Activated CD4-positive, alpha-beta T cell treated with anti-CD3 and anti-CD28 coated beads, Interleukin-2, amount 50 U/mL, for 16 hours (primary cell): ENCODE measurements around the gene ARPP21.

ENCODE experiments used
- DNase-seq: peaks from one replicate; pipeline ENCODE4 v3.0.0-alpha.2; 2020

The ARPP21 gene

DNA sequence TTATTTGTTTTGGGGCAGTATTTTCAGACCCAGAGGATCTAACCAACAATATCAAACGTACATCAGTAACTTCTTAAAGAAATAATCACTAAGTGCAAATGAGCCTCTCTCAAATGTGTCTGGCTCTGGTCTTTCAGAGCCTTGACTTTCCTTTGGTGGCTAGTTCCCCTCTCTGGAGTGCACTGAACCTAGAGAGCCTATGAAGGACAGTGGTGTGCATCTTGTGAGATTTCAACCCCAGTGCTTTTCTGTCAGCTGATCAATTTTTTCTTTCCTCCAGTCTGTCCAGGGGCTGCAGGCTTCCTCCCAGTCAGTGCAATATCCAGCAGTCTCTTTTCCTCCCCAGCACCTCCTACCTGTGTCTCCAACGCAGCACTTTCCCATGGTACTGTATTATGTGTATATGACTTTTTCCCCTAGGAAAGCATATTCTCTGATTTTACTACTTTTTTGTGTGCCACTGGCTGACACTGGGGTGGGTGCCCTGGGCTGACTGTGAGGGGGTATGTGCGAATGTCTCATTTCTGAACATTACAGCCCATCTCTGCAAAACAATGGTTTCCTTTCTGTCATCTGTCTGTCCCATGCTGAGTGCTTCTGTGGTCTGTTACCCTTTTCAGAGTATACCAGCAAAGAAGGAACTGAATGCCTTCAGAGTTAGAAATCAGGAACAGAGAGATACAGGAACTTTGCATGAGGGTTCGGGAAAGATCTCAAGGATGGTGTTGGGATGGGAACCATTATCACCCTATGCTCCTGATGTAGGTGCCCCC is 98.8 kb downstream of the ARPP21 start:
- no peak for DNase-seq

- DNase-seq = no peak
These were observed 100.0 kb downstream of the ARPP21 start for GRCh38 chr3:35739181-35739809.

GRCh38 chr3:35739964-35740527 is 100.7 kb downstream of the ARPP21 start:
- no peak for DNase-seq

- no peak for DNase-seq
These were observed 103.9 kb downstream of the ARPP21 start for GRCh38 chr3:35743218-35743617.

DNA sequence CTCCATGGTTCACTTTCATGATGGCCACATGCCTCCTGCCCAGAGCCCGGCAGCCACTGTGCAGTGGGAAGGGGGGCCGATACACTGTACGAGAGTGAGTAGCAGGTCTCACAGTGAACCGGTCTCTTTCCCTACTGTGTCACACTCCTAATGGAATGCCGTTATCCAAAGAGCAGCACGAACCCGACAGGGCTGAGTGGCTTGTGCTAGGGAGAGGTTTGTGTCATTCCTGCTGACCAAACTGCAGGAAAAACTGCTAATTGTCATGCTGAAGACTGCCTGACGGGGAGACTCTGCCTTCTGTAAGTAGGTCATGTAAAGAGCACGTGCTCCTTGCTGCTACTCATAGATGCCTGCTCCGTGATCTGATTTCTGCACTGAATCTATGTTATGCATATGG is 105.1 kb downstream of the ARPP21 start:
- no peak for DNase-seq

GRCh38 chr3:35745351-35745750 is 106.0 kb downstream of the ARPP21 start:
- no peak for DNase-seq

DNA sequence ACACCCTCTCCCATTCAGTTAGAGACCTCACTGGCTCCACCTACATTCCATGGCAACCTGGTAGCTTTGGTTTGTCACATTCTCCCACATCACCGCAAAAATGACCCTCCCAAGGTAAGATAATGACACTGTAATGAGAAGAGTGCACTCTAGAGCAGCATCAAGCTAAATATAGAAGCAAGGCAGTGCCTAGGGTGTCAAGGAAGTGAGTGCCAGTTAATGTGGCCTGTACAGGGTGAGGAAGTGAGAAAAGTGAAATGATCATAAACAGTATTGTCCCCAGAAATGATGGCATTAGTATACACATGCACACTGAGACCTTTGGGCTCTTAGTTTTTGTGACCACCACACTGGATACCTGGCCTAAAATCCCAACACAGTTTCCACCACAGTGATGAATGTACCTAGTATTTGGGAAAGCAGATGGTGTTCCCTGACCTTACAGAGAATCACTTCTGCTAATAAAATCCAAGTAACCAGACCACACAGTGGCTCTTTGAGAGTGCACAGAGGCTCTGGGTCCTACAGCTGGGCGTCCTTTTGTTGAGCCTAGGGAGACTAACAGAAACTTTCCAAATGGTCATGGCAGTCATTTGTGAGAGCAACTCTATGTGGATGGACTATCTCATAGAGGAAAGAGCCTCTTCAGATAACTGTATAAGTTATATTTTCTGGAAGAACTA is 106.6 kb downstream of the ARPP21 start:
- no peak for DNase-seq

DNA sequence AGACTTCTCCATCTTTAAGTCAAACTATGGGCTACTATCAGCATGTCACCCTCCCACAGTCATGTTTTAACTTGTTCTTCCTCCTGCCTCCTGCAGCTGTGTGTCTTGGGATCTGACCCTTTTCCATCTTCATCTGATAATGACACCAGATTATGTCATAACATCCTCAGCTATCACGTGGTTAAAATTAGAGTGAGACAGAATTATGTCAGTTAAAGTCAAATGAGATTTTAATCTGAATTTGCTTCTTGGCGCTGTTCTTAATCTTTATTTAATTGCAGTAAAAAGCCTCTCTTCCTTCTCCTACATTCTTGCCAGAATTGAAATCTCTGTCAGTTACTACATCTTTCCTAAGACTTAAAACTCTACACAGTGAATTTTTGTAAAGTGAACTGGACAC is 107.2 kb downstream of the ARPP21 start:
- DNase-seq = no peak

DNA sequence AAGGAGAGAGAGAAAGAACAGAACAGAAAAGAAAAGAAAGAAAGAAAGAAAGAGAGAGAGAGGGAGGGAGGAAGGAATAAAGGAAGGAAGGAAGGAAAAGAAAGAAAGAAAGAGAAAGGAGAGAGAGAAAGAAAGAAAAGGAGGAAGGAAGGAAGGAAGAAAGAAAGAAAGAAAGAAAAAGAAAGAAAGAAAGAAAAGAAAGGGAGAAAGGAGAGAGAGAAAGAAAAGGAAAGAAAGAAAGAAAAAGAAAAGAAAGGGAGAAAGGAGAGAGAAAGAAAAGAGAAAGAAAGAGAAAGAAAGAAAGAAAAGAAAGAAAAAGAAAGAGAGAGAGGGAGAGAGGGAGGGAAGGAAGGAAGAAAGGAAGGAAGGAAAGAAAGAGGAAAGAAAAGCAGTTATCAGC is 108.8 kb downstream of the ARPP21 start:
- no peak for DNase-seq

GRCh38 chr3:35751207-35751606 is 111.9 kb downstream of the ARPP21 start:
- DNase-seq = no peak

- no peak for DNase-seq
These were observed 118.8 kb downstream of the ARPP21 start for GRCh38 chr3:35757991-35758757.

DNA sequence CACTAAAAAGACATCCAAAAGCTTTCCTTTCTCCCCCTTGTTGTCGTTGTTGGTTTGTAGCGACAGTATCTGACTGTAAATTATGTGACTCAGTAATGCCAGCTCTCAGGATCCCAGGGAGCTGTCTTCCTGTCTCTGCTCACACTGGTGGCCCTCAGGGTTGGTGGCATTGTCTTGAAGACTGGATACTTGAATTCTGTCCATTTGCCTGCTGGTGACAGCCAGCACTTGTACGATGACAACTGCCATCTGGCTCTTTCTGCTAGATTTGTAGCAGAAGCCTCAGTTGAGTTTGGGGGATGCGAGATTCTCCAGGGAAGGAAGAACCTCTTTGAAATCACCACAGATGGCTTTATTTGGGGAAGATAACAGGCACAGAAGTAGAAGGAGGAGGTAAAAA is 120.8 kb downstream of the ARPP21 start:
- DNase-seq = no peak

- DNase-seq = no peak
These were observed 122.0 kb downstream of the ARPP21 start for GRCh38 chr3:35761311-35761710.

DNA sequence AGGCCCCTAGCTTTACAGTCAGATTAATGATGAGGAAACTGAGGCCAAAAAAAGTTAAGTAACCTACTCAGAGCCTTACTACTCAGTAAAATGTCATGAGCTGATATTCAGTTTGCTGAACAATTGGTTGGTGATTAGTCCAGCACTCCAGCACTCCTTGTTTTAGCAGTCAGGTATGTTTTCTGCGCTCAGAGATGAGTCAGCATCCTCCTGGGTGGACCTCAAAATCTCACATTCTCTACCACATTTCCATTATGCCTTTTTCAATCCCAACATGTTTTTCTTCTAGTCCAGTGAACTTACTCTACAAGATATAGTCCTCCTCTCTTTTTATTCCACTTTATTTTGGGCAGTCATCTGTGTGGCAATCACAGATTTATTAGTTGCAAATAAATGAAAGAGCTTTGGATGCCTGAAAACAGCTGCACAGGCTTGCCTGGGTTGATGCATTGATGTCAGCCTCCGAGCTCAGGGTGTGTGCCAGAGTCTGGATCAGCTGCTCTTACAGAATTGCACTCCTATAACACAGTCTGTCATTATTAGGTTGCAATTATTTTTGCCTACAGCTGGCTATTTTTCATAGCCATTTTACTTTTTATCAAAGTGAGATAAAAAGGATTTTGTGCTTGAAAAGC is 133.2 kb downstream of the ARPP21 start:
- DNase-seq = no peak

DNA sequence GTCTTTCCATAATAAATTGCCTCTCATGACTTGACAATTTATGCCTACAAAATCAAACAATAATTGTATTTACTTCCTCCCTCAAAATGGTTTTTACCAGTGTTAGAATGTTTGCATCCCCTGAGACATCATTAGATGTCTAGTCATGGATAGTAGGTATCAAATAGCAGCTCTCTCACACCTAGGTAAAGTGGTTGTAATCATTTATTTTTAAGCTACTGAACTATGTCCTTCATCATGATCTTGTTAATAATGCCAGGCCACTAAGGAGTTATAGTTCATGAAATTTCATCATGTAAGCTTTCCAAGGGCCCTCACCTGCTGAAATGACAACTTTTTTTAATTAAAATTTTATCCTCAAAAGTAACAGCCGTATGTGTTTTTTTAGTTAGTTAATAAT is 134.1 kb downstream of the ARPP21 start:
- DNase-seq = no peak

GRCh38 chr3:35776346-35776745 is 137.0 kb downstream of the ARPP21 start:
- DNase-seq = no peak

DNA sequence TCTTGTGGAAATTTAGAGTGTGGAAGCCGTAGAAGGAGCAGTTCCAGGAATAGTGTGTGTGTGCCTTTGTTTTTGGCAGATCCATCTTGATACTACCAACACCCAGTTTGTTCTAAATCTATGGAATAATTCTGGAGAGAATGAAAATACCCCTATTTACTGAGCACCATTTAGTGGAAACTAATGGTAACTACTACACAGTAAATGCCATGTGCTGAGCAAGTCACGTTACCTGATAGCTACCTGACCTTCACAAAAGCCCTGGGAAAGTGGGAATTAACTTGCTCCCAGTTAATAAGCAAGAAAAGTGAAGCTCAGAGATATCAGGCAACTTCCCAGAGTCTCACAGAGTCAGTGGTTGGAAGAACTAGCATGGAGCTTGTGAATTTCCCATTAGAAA is 137.7 kb downstream of the ARPP21 start:
- DNase-seq = no peak

- DNase-seq = no peak
These were observed 138.5 kb downstream of the ARPP21 start for GRCh38 chr3:35777563-35778554.

DNA sequence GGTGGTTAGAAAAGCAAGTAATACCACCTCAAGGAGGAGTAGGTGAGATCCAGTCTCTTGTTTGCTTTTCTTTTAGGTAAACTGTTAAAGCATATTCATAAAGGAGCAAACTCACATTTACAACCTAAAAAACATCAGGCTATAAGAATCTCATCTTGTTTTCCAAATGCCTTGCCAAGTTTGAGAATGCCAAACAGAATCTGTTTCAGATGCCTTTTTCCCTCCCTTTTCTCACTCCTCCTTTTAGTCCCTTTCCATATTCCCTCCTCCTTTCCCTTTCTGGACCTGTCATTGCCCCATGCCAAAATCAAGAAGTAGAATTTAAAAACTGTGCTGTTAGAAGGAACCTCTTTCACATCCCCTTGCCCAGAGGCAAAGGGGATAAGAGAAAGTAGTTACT is 140.3 kb downstream of the ARPP21 start:
- no peak for DNase-seq

DNA sequence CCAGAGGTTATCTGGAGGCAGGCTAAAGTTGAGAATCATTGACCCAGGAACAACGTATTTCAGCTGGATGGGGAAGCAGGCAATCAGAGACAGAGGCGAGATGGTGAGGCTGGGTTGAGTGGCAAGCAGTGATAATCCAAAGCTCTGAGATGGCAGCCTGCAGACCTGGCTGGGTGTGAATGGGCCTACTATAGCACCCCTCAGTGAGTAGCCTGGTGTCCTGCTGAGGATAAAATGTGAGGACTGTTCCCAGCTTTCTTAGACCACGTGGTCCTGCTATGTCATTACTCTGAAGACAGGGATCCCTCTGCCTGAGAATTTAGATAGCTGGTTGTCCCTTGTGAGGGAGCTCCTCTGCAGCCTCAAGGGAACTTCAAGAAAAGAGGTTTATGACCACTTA is 141.5 kb downstream of the ARPP21 start:
- no peak for DNase-seq

- no peak for DNase-seq
These were observed 142.2 kb downstream of the ARPP21 start for GRCh38 chr3:35781558-35781957.
